Neuronal stem cell (in vitro differentiated cells): Measurements from ENCODE around the gene USE1.

ENCODE experiments used
- DNase-seq: peaks from one replicate; pipeline ENCODE4 v3.0.0-alpha.2; 2013; ENCODE audit warnings: low spot score
- H2AFZ ChIP-seq: one replicate; pipeline ENCODE4 v1.6.1; 2013; ENCODE audit warnings: mild to moderate bottlenecking, low read length, inconsistent platforms
- H2AK5ac ChIP-seq: 2 replicates; pipeline ENCODE4 v1.6.1; 2013; ENCODE audit warnings: low read depth, mild to moderate bottlenecking, inconsistent platforms, low read length, moderate library complexity, mixed read lengths
- H2BK120ac ChIP-seq: 2 replicates; pipeline ENCODE4 v1.6.1; 2013; ENCODE audit warnings: low read depth, mild to moderate bottlenecking, inconsistent platforms, low read length, moderate library complexity, mixed read lengths
- H2BK12ac ChIP-seq: one replicate; pipeline ENCODE4 v1.6.1; 2013; ENCODE audit warnings: low read length, inconsistent platforms
- H2BK15ac ChIP-seq: 2 replicates; pipeline ENCODE4 v1.6.1; 2013; ENCODE audit warnings: mild to moderate bottlenecking, low read length, inconsistent platforms, mixed read lengths
- H2BK5ac ChIP-seq: one replicate; pipeline ENCODE4 v1.6.1; 2013; ENCODE audit warnings: inconsistent platforms, mild to moderate bottlenecking, low read length, moderate library complexity
- H3K14ac ChIP-seq: one replicate; pipeline ENCODE4 v1.6.1; 2013; ENCODE audit warnings: low read length, inconsistent platforms
- H3K18ac ChIP-seq: 2 replicates; pipeline ENCODE4 v1.6.1; 2013; ENCODE audit warnings: low read length, inconsistent platforms
- H3K23ac ChIP-seq: 2 replicates; pipeline ENCODE4 v1.6.1; 2013; ENCODE audit warnings: low read depth, mild to moderate bottlenecking, mixed read lengths, low read length, inconsistent platforms; ENCODE audit not compliant: poor library complexity
- H3K27ac ChIP-seq: replicated peaks from 3 replicates; pipeline ENCODE4 v1.5.1; 2013; ENCODE audit warnings: low read length, inconsistent platforms
- H3K27me3 ChIP-seq, 3 experiments: 2 replicates each; pipeline ENCODE4 v1.6.1; 2013; ENCODE audit warnings: low read length in 3 of 3, mild to moderate bottlenecking in 2 of 3, inconsistent platforms in 1 of 3, low read depth in 1 of 3, mixed read lengths in 1 of 3, moderate library complexity in 1 of 3; ENCODE audit not compliant: control insufficient read depth in 3 of 3, insufficient read depth in 3 of 3
- H3K36me3 ChIP-seq, 2 donors: replicated peaks in 1 of 2; 2 replicates each; pipeline ENCODE4 v1.6.1; 2013; ENCODE audit warnings: low read length in 2 of 2; ENCODE audit not compliant: control insufficient read depth in 2 of 2, insufficient read depth in 2 of 2
- H3K4ac ChIP-seq: 2 replicates; pipeline ENCODE4 v1.6.1; 2013; ENCODE audit warnings: inconsistent platforms, mild to moderate bottlenecking, low read length, moderate library complexity
- H3K4me1 ChIP-seq, 2 donors: 1 replicate in 1 of 2; 2 replicates in 1 of 2; pipeline ENCODE4 v1.6.1; 2013; ENCODE audit warnings: low read length in 2 of 2, low read depth in 1 of 2; ENCODE audit not compliant: control insufficient read depth in 2 of 2, insufficient read depth in 1 of 2
- H3K4me2 ChIP-seq: one replicate; pipeline ENCODE4 v1.6.1; 2013; ENCODE audit warnings: mild to moderate bottlenecking, low read length, inconsistent platforms; ENCODE audit not compliant: insufficient read depth, poor library complexity, severe bottlenecking
- H3K4me3 ChIP-seq, 2 donors: 2 replicates each; pipeline ENCODE4 v1.5.1; 2013; ENCODE audit warnings: low read length in 2 of 2, mild to moderate bottlenecking in 2 of 2, inconsistent platforms in 1 of 2, moderate library complexity in 1 of 2
- H3K79me1 ChIP-seq: one replicate; pipeline ENCODE4 v1.6.1; 2013; ENCODE audit warnings: low read depth, mild to moderate bottlenecking, inconsistent platforms, low read length, moderate library complexity
- H3K9ac ChIP-seq: one replicate; pipeline ENCODE4 v1.6.1; 2013; ENCODE audit warnings: mild to moderate bottlenecking, low read depth, low read length, inconsistent platforms; ENCODE audit not compliant: poor library complexity
- H3K9me3 ChIP-seq, 2 donors: replicated peaks in 1 of 2; 2 replicates each; pipeline versions ENCODE3 to v1.6.1; 2013; ENCODE audit warnings: low read length in 2 of 2, mild to moderate bottlenecking in 2 of 2, inconsistent platforms in 1 of 2, low read depth in 1 of 2, mixed read lengths in 1 of 2, moderate library complexity in 1 of 2; ENCODE audit not compliant: control insufficient read depth in 2 of 2, insufficient read depth in 1 of 2
- H4K8ac ChIP-seq: one replicate; pipeline ENCODE4 v1.6.1; 2013; ENCODE audit warnings: low read depth, mild to moderate bottlenecking, inconsistent platforms, low read length, moderate library complexity
- H4K91ac ChIP-seq: one replicate; pipeline ENCODE4 v1.6.1; 2013; ENCODE audit warnings: low read length, low read depth, mild to moderate bottlenecking, inconsistent platforms; ENCODE audit not compliant: poor library complexity
- WGBS, 2 donors: extraction: QIAGEN DNeasy Blood & Tissue Kit; methylation state at CpG; one replicate each; pipeline ENCODE4 v1.1.7; 2013; ENCODE audit warnings: missing lambda C conversion rate in 2 of 2, mixed read lengths in 1 of 2; ENCODE audit not compliant: insufficient read length in 2 of 2, insufficient replicate concordance in 1 of 2; ENCODE audit errors: extremely low coverage in 2 of 2; 5-methylcytosine and 5-hydroxymethylcytosine counted together

Gene USE1

DNA sequence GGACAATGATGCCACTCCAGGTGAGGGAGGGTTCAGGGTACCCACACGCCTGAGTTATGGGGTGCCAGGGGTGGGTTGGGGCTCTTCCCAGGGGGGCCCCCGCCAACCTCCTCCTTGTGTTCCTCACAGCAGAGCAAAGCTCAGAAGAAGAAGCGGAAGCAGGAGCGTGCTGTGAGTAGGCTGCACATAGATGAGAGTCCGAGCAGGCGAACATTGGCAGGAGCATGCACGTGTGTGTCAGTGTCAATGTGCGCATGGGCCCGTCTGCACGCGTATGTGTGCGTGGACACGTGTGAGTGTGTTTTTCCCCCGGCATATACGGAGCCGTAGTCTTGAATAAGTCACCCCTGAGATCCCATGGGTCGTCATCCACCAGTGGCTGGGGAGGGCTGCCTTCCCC is 12.4 kb upstream of the USE1 start:
- Histone ChIP-seq H3K36me3 (peaks cover 32 to 94% of the 10 kb centered on the region in 2 donors), H3K9me3 (peaks cover 4 to 6% of the 10 kb centered on the region in 2 donors), H2AK5ac (no peak overlapping the region), H2BK120ac (no peak overlapping the region), H3K79me1 (peaks cover 6% of the 10 kb centered on the region), H2BK12ac (no peak overlapping the region), H2AFZ (no peak overlapping the region), H2BK5ac (no peak overlapping the region), H2BK15ac (no peak overlapping the region), H3K4ac (no peak overlapping the region), H3K23ac (no peak overlapping the region), H3K27ac (no peak overlapping the region), H3K4me1 (no peaks in the 10 kb centered on the region), H3K27me3 (no peaks in the 10 kb centered on the region), H3K9ac (no peak overlapping the region), H3K14ac (no peak overlapping the region), H3K4me2 (no peak overlapping the region), H4K91ac (no peak overlapping the region), H4K8ac (peak overlapping the region; percentile 65), H3K4me3 (peak overlapping the region in 1 of 2 donors; percentile 66), H3K18ac (no peak overlapping the region)
- WGBS, 2 donors, result no CpG with 5 or more reads among the region's 17 CpGs
- DNase-seq, result no peak

GRCh38 chr19:17205237-17206140 is 9.7 kb upstream of the USE1 start:
- H2BK15ac ChIP-seq, result no peak overlapping the region
- H3K9me3 ChIP-seq, result peaks cover 4 to 6% of the 10 kb centered on the region in 2 donors
- WGBS, 2 donors, result no CpG with 5 or more reads among the region's 27 CpGs
- no peaks in the 10 kb centered on the region for H3K4me1 ChIP-seq
- peak overlapping the region; percentile 17 for H3K18ac ChIP-seq
- H2AK5ac ChIP-seq, result peak overlapping the region; percentile 43
- H2AFZ ChIP-seq, result no peak overlapping the region
- H3K23ac ChIP-seq, result peak overlapping the region; percentile 85
- no peak overlapping the region for H4K8ac ChIP-seq
- peaks cover 35 to 90% of the 10 kb centered on the region in 2 donors for H3K36me3 ChIP-seq
- H3K79me1 ChIP-seq, result peaks cover 6% of the 10 kb centered on the region
- H3K4me3 ChIP-seq, result no peak overlapping the region
- peak overlapping the region; percentile 73 for H2BK12ac ChIP-seq
- no peak for DNase-seq
- no peak overlapping the region for H3K9ac ChIP-seq
- no peaks in the 10 kb centered on the region for H3K27me3 ChIP-seq
- H3K27ac ChIP-seq, result no peak overlapping the region
- H3K14ac ChIP-seq, result no peak overlapping the region
- H2BK5ac ChIP-seq, result peak overlapping the region; percentile 13
- no peak overlapping the region for H3K4me2 ChIP-seq
- peak overlapping the region; percentile 31 for H2BK120ac ChIP-seq
- H3K4ac ChIP-seq, result peak overlapping the region; percentile 76
- H4K91ac ChIP-seq, result no peak overlapping the region

- peaks cover 32 to 87% of the 10 kb centered on the region in 2 donors for H3K36me3 ChIP-seq
- no peak overlapping the region for H4K91ac ChIP-seq
These were observed 8.2 kb upstream of the USE1 start for GRCh38 chr19:17206736-17207581.

More at GRCh38 chr19:17206736-17207581, 8.2 kb upstream of the USE1 start:
- Histone ChIP-seq H3K9ac (no peak overlapping the region), H3K27me3 (no peaks in the 10 kb centered on the region), H2BK12ac (peak overlapping the region; percentile 46), H4K8ac (no peak overlapping the region), H3K4me2 (no peak overlapping the region), H3K14ac (no peak overlapping the region), H3K27ac (no peak overlapping the region), H2AK5ac (no peak overlapping the region), H3K23ac (no peak overlapping the region), H2AFZ (no peak overlapping the region), H2BK5ac (peak overlapping the region; percentile 13), H3K4ac (no peak overlapping the region), H3K4me1 (no peaks in the 10 kb centered on the region), H3K9me3 (peaks cover 4 to 6% of the 10 kb centered on the region in 2 donors), H3K18ac (no peak overlapping the region), H2BK15ac (no peak overlapping the region), H3K79me1 (peaks cover 6% of the 10 kb centered on the region), H2BK120ac (no peak overlapping the region), H3K4me3 (no peak overlapping the region)
- no peak for DNase-seq
- no CpG with 5 or more reads among the region's 25 CpGs for WGBS, 2 donors
